Measurements from ENCODE around the gene GORAB.

GORAB gene

DNA sequence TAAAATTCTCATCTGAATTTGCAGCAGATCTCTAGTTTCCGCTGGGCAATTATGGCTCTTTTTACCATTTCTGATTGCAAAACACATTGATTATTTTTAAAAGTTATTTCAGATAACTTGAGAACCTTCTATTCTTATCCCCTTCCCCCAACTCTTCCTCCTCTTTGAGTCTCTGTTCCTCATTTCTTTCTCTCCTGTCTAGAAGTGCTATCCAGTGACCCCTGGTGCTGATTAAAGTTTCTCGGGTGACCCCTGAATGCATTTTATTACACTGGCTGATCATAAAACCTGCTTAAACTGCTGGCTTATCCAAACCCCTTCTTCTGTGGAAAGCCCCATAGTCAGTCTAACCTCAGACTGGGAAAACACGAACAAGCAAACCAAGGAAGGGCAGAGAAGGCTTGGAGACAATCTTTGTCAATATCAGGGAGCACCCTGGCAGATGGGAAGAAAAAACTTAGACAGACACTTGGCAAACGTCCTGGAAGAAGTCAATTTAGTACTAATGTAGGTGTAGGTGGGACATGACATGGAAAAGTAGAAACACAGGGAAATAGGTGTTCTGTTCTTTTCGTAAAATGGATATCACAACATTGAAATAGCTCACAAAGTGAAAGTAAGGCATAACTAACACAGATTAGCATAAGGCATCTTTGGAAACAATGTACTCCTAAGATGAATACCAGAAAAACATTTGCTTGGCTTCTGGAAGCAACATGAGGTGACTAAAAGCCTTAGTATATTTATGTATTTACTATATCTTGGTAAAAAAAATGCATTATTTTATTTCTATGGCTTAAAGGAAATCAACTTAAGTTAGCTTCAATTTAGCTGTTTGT lies 61.4 kb downstream of the GORAB start:
- no peak for DNase-seq

- DNase-seq = no peak
These were observed 62.2 kb downstream of the GORAB start for GRCh38 chr1:170594066-170594626.

GRCh38 chr1:170596701-170597100 lies 64.7 kb downstream of the GORAB start:
- no peak for DNase-seq

GRCh38 chr1:170598618-170599017 lies 66.7 kb downstream of the GORAB start:
- DNase-seq = no peak

GRCh38 chr1:170599033-170599432 lies 67.1 kb downstream of the GORAB start:
- no peak for DNase-seq

- no peak for DNase-seq
These were observed 69.9 kb downstream of the GORAB start for GRCh38 chr1:170601866-170602265.

All from CD4-positive, alpha-beta T cell treated with Interleukin-4 for 1 hour (primary cell).